Measurements from ENCODE around the gene FARS2.

The FARS2 gene

DNA sequence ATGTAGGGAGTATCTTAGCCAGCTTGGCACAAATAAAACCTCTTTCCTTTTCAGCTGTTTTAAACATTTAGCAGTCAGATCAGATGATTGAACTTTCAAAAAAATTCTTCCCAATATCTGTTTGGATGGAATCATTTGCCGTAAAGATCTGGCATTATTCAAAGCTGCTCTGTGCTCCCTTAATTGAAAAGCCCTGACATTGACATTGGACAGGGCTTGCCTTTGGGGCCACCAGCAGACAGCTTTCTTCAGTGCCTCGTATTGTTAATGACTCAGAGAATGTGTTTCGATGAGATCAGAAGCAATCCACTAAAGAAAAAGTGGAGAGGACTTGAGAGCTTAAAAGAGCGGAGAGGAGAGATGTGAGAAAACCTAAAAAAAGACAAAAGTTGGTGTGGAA lies 401.9 kb downstream of the FARS2 start:
- TF ChIP-seq, protein P1, sequence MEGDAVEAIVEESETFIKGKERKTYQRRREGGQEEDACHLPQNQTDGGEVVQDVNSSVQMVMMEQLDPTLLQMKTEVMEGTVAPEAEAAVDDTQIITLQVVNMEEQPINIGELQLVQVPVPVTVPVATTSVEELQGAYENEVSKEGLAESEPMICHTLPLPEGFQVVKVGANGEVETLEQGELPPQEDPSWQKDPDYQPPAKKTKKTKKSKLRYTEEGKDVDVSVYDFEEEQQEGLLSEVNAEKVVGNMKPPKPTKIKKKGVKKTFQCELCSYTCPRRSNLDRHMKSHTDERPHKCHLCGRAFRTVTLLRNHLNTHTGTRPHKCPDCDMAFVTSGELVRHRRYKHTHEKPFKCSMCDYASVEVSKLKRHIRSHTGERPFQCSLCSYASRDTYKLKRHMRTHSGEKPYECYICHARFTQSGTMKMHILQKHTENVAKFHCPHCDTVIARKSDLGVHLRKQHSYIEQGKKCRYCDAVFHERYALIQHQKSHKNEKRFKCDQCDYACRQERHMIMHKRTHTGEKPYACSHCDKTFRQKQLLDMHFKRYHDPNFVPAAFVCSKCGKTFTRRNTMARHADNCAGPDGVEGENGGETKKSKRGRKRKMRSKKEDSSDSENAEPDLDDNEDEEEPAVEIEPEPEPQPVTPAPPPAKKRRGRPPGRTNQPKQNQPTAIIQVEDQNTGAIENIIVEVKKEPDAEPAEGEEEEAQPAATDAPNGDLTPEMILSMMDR (IDR thresholded peaks at IDR 0.05; ENCODE audit: control insufficient read depth, extremely low read depth, insufficient read depth): no peak
- no peak for DNase-seq (ENCODE audit: low read depth)
- no peak overlapping the region for H3K4me3 ChIP-seq (ENCODE audit: low read depth, low read length)

DNA sequence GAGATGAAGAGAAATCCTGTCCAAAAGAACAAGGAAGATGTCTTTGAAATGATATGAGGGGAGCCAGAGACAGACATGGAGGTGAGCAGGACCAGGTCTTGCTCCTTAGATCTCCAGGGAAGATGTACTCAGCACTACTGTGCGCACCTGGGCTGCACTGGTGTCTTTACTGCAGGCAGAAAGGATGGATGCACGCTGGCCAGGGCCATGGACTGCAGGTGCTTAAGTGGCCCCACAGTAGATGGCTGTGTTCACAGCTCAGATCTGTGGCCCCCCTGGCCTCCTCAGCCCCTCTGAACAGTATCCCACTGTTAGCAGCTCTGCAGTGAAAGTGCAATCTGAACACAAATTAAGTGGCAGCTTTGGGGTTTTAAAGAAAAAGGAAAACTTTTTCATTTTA lies 402.4 kb downstream of the FARS2 start:
- no peak for DNase-seq (ENCODE audit: low read depth)
- no peak overlapping the region for H3K4me3 ChIP-seq (ENCODE audit: low read depth, low read length)
- TF ChIP-seq, protein P1 (IDR thresholded peaks at IDR 0.05; ENCODE audit: control insufficient read depth, extremely low read depth, insufficient read depth): no peak

DNA sequence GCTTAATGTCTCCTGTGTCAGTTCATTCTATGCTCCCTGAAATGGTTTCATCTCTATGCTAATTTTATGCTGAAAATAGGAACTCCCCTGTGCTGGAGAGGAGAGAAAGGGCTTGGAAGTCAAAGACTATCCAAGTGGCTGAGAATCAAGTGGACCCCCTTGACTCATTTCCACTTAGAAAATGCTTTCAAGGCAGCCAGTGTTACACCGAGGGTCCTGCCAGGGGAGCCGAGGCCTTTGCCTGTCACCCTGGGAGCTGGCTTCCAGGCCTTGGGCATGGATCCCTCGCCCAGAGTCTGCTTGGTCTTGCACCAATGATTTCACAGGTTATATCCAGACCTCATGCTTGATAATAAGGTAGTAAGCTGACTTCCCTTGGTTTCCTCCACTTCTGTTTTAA lies 402.8 kb downstream of the FARS2 start:
- TF ChIP-seq, protein P1 (IDR thresholded peaks at IDR 0.05; ENCODE audit: control insufficient read depth, extremely low read depth, insufficient read depth): no peak
- H3K4me3 ChIP-seq (ENCODE audit: low read depth, low read length): no peak overlapping the region
- no peak for DNase-seq (ENCODE audit: low read depth)

DNA sequence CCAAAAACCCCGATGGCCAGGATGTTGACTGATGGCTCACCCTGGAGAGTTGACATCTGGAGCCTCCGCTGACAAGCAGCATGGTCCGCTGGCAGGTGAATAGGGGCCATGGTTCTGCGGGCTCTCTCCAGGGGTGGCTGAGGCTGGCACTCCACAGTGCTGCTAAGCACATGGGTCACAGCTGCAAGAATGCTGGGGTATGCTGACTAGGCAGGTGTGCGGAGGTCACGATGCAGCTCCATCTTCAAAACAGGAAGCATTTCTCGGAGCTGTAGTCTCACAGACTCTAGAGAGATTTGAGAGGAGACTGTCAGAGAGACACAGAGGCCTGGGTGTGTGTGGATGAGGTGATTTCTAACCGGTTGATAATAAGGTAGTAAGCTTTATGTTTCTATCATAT lies 403.9 kb downstream of the FARS2 start:
- no peak overlapping the region for H3K4me3 ChIP-seq (ENCODE audit: low read depth, low read length)
- DNase-seq (ENCODE audit: low read depth): no peak
- TF ChIP-seq, protein P1 (IDR thresholded peaks at IDR 0.05; ENCODE audit: control insufficient read depth, extremely low read depth, insufficient read depth): no peak

DNA sequence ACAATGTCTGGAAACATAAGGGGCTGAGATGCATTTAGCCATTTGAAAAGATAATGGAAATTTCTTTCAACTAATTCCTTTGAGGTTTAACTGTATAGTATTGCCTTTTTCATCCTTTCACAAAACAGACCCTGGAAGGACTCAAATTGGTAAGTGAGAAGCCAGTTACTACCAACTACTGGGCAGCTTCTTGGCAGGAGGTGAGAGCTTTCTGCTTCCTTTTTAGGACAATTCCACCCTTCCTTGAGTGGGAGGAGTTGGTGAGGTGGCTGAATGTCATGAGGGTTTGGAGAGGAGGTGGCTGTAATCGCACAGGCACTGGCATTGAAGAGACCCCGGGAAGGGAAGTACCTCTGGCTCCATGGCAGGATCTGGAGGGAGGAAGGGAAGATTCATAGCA lies 404.4 kb downstream of the FARS2 start:
- H3K4me3 ChIP-seq (ENCODE audit: low read depth, low read length): no peak overlapping the region
- TF ChIP-seq, protein P1 (IDR thresholded peaks at IDR 0.05; ENCODE audit: control insufficient read depth, extremely low read depth, insufficient read depth): no peak
- no peak for DNase-seq (ENCODE audit: low read depth)

DNA sequence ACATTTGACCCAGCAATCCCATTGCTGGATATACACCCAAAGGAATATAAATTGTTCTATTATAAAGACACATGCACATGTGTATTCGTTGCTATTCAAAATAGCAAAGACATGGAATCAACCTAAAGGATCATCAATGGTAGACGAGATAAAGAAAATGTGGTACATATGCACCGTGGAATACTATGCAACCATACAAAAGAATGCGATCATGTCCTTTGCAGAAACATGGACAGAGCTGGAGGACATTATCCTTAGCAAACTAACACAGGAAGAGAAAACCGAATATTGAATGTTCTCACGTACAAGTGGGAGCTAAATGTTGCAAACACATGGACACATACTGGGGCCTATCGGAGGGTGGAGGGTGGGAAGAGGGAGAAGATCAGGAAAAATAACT lies 405.4 kb downstream of the FARS2 start:
- no peak overlapping the region for H3K4me3 ChIP-seq (ENCODE audit: low read depth, low read length)
- TF ChIP-seq, protein P1 (IDR thresholded peaks at IDR 0.05; ENCODE audit: control insufficient read depth, extremely low read depth, insufficient read depth): no peak
- DNase-seq (ENCODE audit: low read depth): no peak

DNA sequence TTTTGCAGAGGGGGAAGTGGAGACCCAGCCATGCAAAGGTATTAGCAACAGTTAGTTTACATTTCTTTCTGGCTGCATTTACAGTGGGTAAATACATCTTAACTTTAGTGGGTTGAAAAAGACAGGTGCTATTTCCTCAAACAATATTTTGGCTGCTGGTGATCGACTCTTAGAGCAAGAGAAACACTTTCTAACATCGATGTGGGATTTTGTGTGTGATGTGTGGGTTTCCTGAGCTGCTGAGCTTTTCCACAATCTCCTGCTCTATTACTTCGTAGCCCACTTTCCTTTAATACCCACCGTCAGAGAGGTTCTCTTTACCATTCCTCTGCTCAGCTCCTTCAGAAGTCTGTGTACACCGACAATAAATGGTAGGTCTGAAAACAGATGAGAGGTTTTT lies 406.4 kb downstream of the FARS2 start:
- no peak overlapping the region for H3K4me3 ChIP-seq (ENCODE audit: low read depth, low read length)
- TF ChIP-seq, protein P1 (IDR thresholded peaks at IDR 0.05; ENCODE audit: control insufficient read depth, extremely low read depth, insufficient read depth): no peak
- no peak for DNase-seq (ENCODE audit: low read depth)
